GM23338 (cell line): ENCODE data around the gene CCDC102A. TPM values are rescaled to one million over a fixed set of nuclear protein-coding genes. Genes with fewer than 3 reads are reported as not detected.

Experiments
- ATAC-seq: fragments of 200-7000 bp; cut with Tn5 transposase; 3 replicates; pipeline ENCODE4 v1.9.1; 2020
- DNase-seq: peaks from one replicate; pipeline ENCODE4 v3.0.0-alpha.2; 2015; ENCODE audit warnings: low spot score
- H2AFZ ChIP-seq: fragments of 200-600 bp; sonication (generic); 2 replicates; pipeline ENCODE4 v1.8.0; 2016; ENCODE audit warnings: antibody characterized with exemption, mild to moderate bottlenecking, moderate library complexity
- H3F3A ChIP-seq: fragments of 200-600 bp; sonication (generic); replicated peaks from 2 replicates; pipeline ENCODE4 v1.8.0; 2017; ENCODE audit warnings: antibody characterized with exemption, mixed run types, low read depth
- H3K27ac ChIP-seq: fragments of 200-600 bp; sonication (generic); 2 replicates; pipeline ENCODE4 v1.6.1; 2016; ENCODE audit warnings: low read depth
- H3K27me3 ChIP-seq: fragments of 200-600 bp; sonication (generic); 2 replicates; pipeline ENCODE4 v1.8.0; 2016; ENCODE audit warnings: mild to moderate bottlenecking, mixed run types, moderate library complexity; ENCODE audit not compliant: insufficient read depth
- H3K36me3 ChIP-seq: fragments of 200-600 bp; sonication (generic); 2 replicates; pipeline ENCODE4 v1.8.0; 2016; ENCODE audit warnings: mild to moderate bottlenecking; ENCODE audit not compliant: insufficient read depth
- H3K4me1 ChIP-seq: fragments of 200-600 bp; sonication (generic); 2 replicates; pipeline ENCODE4 v1.8.0; 2016; ENCODE audit warnings: mild to moderate bottlenecking, moderate library complexity; ENCODE audit not compliant: insufficient read depth
- H3K4me2 ChIP-seq: fragments of 200-600 bp; sonication (generic); 2 replicates; pipeline ENCODE4 v1.7.1; 2017; ENCODE audit warnings: mixed run types
- H3K4me3 ChIP-seq: fragments of 200-600 bp; sonication (generic); 2 replicates; pipeline ENCODE4 v1.6.1; 2016; ENCODE audit warnings: mixed run types
- H3K79me2 ChIP-seq: fragments of 200-600 bp; sonication (generic); replicated peaks from 2 replicates; pipeline ENCODE4 v1.8.0; 2017; ENCODE audit warnings: mild to moderate bottlenecking; ENCODE audit not compliant: insufficient read depth
- H3K9me2 ChIP-seq: fragments of 200-600 bp; sonication (generic); 2 replicates; pipeline ENCODE4 v1.8.0; 2017; ENCODE audit not compliant: insufficient read depth
- H4K20me1 ChIP-seq: fragments of 200-600 bp; sonication (generic); replicated peaks from 2 replicates; pipeline ENCODE4 v1.8.0; 2017; ENCODE audit warnings: mild to moderate bottlenecking; ENCODE audit not compliant: insufficient read depth
- H3K27ac Mint-ChIP-seq: 2 replicates; pipeline ENCODE4 v1.8.0; 2020; ENCODE audit warnings: inconsistent platforms, mild to moderate bottlenecking, moderate library complexity, mixed read lengths
- H3K27me3 Mint-ChIP-seq: 3 replicates; pipeline ENCODE4 v1.8.0; 2022; ENCODE audit warnings: low read depth, mild to moderate bottlenecking, moderate library complexity, mixed read lengths, inconsistent platforms; ENCODE audit not compliant: insufficient read depth, poor library complexity
- H3K36me3 Mint-ChIP-seq: 3 replicates; pipeline ENCODE4 v1.8.0; 2021; ENCODE audit warnings: low read depth, mild to moderate bottlenecking, inconsistent platforms, moderate library complexity, mixed read lengths
- H3K4me1 Mint-ChIP-seq: 3 replicates; pipeline ENCODE4 v1.8.0; 2020; ENCODE audit warnings: mild to moderate bottlenecking, inconsistent platforms, mixed read lengths
- H3K4me3 Mint-ChIP-seq: 3 replicates; pipeline ENCODE4 v1.8.0; 2021; ENCODE audit warnings: moderate library complexity, mild to moderate bottlenecking, inconsistent platforms, mixed read lengths
- H3K9me3 Mint-ChIP-seq: 3 replicates; pipeline ENCODE4 v1.8.0; 2020; ENCODE audit warnings: moderate library complexity, mild to moderate bottlenecking, inconsistent platforms, mixed read lengths
- CREB1 ChIP-seq: fragments of 250-450 bp; sonication (Bioruptor Pico); IDR thresholded peaks from 2 replicates; pipeline ENCODE4 v1.5.0; 2020; ENCODE audit warnings: low read depth, mild to moderate bottlenecking, moderate library complexity
- ETS1 ChIP-seq: IDR thresholded peaks from 2 replicates; pipeline ENCODE4 v1.6.1; 2016; ENCODE audit warnings: antibody characterized with exemption
- EZH2phosphoT487 ChIP-seq: fragments of 200-600 bp; sonication (generic); IDR thresholded peaks from one replicate; pipeline ENCODE4 v1.8.1; 2018; ENCODE audit warnings: antibody characterized with exemption; ENCODE audit not compliant: unreplicated experiment
- JUNB ChIP-seq: IDR thresholded peaks from one replicate; pipeline ENCODE4 v1.6.1; 2016; ENCODE audit warnings: antibody characterized with exemption; ENCODE audit not compliant: unreplicated experiment
- NANOG ChIP-seq: IDR thresholded peaks from 2 replicates; pipeline ENCODE4 v1.6.1; 2016; ENCODE audit warnings: antibody characterized with exemption, borderline replicate concordance
- POLR2AphosphoS5 ChIP-seq: IDR thresholded peaks from 2 replicates; pipeline ENCODE4 v1.6.1; 2016; ENCODE audit warnings: antibody characterized with exemption, low read depth
- REST ChIP-seq: IDR thresholded peaks from one replicate; pipeline ENCODE4 v1.6.1; 2018; ENCODE audit warnings: antibody characterized with exemption; ENCODE audit not compliant: unreplicated experiment
- STAT1 ChIP-seq: IDR thresholded peaks from one replicate; pipeline ENCODE4 v1.6.1; 2016; ENCODE audit warnings: antibody characterized with exemption; ENCODE audit not compliant: unreplicated experiment
- ZNF114 ChIP-seq: fragments of 250-450 bp; sonication (Bioruptor Pico); IDR thresholded peaks from 2 replicates; pipeline ENCODE4 v1.5.0; 2020; ENCODE audit warnings: mild to moderate bottlenecking, moderate library complexity
- ZNF331 ChIP-seq: fragments of 250-450 bp; sonication (Bioruptor Pico); IDR thresholded peaks from 2 replicates; pipeline ENCODE4 v1.5.0; 2020; ENCODE audit warnings: low read depth, mild to moderate bottlenecking, moderate library complexity
- polyA plus RNA-seq: library from polyadenylated mRNA; unstranded; fragments of >200 nt; fragmentation: Nextera tagmentation; extraction: Ambion mirVana; gene quantifications from 2 replicates; pipeline ENCODE4 v1.2.1, GENCODE V29; 2016
- total RNA-seq: library from RNA; depleted of rRNA; stranded (reverse); fragments of >200 nt; shearing (Covaris generic); gene quantifications from 2 replicates; pipeline ENCODE4 v1.2.3, GENCODE V29; 2014
- TF ChIP-seq, protein P1 (sequence below): fragments of 250-450 bp; sonication (Bioruptor Pico); IDR thresholded peaks from 2 replicates; pipeline ENCODE4 v1.5.0; 2020; ENCODE audit warnings: mild to moderate bottlenecking, moderate library complexity

The CCDC102A gene
- total and polyA plus RNA-seq, 2 experiments from 2014 or later = 2.0 to 5.2 TPM

DNA sequence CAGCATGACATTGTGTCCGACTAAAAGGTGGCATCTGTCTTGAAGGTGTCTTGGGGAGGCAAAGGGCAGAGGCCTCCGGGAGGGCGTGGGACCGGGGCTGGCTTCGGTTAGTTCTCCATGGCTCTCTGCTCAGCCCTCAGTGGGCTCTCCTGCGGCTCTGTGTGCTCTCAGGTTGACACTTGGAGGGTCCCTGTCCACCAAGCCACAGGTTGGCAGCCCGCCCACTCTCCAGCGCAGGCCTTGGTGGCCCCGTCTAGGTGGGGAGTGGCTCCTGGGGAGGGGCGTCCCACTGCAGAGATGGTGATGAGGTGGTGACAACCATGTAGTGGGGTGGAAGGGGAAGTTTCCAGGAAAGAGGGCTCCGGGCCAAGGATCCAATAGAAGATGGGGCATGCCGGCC, 37.7 kb upstream of the CCDC102A start:
- H3K27ac Mint-ChIP-seq = no peak overlapping the region

More for the DNA sequence above, 37.7 kb upstream of the CCDC102A start:
- Histone ChIP-seq H2AFZ (no peak overlapping the region), H4K20me1 (no peaks in the 10 kb centered on the region), H3F3A (no peaks in the 10 kb centered on the region), H3K36me3 (no peaks in the 10 kb centered on the region), H3K4me3 (no peak overlapping the region), H3K9me2 (no peaks in the 10 kb centered on the region), H3K4me2 (no peak overlapping the region), H3K79me2 (no peaks in the 10 kb centered on the region), H3K4me1 (no peaks in the 10 kb centered on the region), H3K27ac (no peak overlapping the region), H3K27me3 (no peaks in the 10 kb centered on the region)
- TF ChIP-seq JUNB (no peak), STAT1 (no peak), ZNF331 (CRISPR knock-in tag) (no peak), ETS1 (no peak), POLR2AphosphoS5 (no peak), CREB1 (CRISPR knock-in tag) (no peak), ZNF114 (CRISPR knock-in tag) (no peak), NANOG (no peak), EZH2phosphoT487 (no peak), REST (no peak)
- TF ChIP-seq, protein P1, sequence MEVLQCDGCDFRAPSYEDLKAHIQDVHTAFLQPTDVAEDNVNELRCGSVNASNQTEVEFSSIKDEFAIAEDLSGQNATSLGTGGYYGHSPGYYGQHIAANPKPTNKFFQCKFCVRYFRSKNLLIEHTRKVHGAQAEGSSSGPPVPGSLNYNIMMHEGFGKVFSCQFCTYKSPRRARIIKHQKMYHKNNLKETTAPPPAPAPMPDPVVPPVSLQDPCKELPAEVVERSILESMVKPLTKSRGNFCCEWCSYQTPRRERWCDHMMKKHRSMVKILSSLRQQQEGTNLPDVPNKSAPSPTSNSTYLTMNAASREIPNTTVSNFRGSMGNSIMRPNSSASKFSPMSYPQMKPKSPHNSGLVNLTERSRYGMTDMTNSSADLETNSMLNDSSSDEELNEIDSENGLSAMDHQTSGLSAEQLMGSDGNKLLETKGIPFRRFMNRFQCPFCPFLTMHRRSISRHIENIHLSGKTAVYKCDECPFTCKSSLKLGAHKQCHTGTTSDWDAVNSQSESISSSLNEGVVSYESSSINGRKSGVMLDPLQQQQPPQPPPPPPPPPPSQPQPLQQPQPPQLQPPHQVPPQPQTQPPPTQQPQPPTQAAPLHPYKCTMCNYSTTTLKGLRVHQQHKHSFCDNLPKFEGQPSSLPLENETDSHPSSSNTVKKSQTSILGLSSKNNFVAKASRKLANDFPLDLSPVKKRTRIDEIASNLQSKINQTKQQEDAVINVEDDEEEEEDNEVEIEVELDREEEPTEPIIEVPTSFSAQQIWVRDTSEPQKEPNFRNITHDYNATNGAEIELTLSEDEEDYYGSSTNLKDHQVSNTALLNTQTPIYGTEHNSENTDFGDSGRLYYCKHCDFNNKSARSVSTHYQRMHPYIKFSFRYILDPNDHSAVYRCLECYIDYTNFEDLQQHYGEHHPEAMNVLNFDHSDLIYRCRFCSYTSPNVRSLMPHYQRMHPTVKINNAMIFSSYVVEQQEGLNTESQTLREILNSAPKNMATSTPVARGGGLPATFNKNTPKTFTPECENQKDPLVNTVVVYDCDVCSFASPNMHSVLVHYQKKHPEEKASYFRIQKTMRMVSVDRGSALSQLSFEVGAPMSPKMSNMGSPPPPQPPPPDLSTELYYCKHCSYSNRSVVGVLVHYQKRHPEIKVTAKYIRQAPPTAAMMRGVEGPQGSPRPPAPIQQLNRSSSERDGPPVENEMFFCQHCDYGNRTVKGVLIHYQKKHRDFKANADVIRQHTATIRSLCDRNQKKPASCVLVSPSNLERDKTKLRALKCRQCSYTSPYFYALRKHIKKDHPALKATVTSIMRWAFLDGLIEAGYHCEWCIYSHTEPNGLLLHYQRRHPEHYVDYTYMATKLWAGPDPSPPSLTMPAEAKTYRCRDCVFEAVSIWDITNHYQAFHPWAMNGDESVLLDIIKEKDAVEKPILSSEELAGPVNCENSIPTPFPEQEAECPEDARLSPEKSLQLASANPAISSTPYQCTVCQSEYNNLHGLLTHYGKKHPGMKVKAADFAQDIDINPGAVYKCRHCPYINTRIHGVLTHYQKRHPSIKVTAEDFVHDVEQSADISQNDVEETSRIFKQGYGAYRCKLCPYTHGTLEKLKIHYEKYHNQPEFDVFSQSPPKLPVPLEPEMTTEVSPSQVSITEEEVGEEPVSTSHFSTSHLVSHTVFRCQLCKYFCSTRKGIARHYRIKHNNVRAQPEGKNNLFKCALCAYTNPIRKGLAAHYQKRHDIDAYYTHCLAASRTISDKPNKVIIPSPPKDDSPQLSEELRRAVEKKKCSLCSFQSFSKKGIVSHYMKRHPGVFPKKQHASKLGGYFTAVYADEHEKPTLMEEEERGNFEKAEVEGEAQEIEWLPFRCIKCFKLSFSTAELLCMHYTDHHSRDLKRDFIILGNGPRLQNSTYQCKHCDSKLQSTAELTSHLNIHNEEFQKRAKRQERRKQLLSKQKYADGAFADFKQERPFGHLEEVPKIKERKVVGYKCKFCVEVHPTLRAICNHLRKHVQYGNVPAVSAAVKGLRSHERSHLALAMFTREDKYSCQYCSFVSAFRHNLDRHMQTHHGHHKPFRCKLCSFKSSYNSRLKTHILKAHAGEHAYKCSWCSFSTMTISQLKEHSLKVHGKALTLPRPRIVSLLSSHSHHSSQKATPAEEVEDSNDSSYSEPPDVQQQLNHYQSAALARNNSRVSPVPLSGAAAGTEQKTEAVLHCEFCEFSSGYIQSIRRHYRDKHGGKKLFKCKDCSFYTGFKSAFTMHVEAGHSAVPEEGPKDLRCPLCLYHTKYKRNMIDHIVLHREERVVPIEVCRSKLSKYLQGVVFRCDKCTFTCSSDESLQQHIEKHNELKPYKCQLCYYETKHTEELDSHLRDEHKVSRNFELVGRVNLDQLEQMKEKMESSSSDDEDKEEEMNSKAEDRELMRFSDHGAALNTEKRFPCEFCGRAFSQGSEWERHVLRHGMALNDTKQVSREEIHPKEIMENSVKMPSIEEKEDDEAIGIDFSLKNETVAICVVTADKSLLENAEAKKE (CRISPR knock-in tag) = no peak
- H3K9me3 Mint-ChIP-seq = peaks cover 11% of the 10 kb centered on the region
- ATAC-seq = no peak
- DNase-seq = no peak
- H3K36me3 Mint-ChIP-seq = peaks cover 18% of the 10 kb centered on the region
- no peak overlapping the region for H3K4me3 Mint-ChIP-seq
- peaks cover 20% of the 10 kb centered on the region for H3K27me3 Mint-ChIP-seq
- H3K4me1 Mint-ChIP-seq = no peaks in the 10 kb centered on the region
